C1 segment of cervical spinal cord (tissue), 14 donors: Measurements from ENCODE around the gene PRKAG1.

Experiments used
- DNase-seq, 14 donors: peaks; one replicate each; lab custom pipeline; 2025; lab: John Stamatoyannopoulos, UW

PRKAG1 gene

DNA sequence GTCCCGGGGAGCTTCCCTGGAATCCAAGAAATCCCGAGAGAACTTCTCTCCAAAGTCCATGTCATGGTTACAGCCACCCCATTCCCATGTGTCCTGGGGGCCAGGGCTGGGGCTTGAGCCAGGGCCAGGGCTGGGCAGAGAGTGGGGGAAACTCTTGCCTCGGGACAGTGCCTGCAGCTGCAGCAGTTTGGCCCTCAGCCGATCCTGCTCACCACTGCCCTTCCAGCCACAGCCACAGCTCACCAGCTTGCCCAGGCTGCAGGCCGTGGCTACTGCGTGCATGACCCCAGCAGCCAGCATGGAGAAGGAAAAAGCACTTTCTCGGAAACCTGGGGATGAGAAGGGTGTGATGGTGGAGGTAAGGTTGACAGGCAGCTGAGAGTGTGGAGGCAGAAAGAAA, 50.6 kb downstream of the PRKAG1 start:
- no peak for DNase-seq

DNA sequence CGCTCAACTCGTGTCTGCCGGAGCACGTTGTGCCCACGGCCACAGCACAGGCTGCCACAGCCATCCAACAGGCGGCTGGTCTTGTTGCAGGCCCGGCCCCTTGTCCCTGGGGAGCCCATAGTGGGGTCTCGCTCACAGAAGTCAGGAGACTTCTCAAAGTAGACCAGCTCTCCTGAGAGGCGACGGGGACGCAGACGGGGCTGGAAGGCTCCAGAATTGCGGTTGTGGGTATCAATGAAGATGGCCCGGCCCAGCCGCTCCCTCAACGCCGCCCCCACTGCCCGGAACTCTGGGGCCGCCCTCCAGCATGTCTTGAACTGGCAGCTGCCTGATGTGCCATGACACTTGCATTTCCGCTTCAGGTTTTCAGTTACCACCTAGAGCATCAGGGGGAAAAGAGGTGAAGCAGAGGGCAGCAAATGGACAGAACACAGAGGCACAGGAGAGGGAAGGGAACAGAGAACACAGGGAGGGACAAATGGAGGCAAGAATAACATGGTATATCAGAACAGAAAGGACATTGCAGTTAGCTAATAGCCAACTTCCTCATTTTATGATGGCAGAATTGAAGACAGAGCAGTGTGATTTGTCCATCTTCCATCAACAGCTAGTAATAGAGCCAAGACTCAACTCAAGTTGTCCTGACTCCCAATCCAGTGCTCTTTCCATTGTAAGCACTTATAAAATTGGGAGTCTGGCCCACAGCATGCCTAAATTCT, 52.2 kb downstream of the PRKAG1 start:
- no peak for DNase-seq

GRCh38 chr12:48965298-48965838, 53.2 kb downstream of the PRKAG1 start:
- DNase-seq, result no peak

DNA sequence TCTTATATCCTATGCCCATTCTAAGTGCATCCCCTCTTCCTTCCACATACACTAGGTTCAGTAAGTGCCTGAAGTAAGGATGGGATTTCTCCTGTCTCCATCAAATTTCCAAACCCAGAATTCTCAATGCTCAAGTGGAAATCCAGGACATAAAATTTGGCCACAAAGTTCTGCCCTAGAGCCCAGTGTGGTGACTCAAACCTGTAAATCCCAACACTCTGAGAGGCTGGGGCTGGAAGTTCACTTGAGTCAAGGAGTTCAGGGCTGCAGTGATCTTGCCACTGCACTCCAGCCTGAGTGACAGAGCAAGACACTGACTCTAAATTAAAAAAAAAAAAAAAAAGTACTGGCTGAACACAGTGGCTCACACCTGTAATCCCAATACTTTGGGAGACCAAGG, 56.8 kb downstream of the PRKAG1 start:
- no peak for DNase-seq

GRCh38 chr12:48961331-48961730, 57.2 kb downstream of the PRKAG1 start:
- DNase-seq, result no peak

GRCh38 chr12:48960834-48961233, 57.7 kb downstream of the PRKAG1 start:
- no peak for DNase-seq

GRCh38 chr12:48958049-48958388, 60.6 kb downstream of the PRKAG1 start:
- DNase-seq, result no peak

GRCh38 chr12:48957141-48958048, 61.2 kb downstream of the PRKAG1 start, which contains the start of gene ARF3:
ARF3 (minus strand) TSS chr12:48957487; CDS start chr12:48941095, 16,392 bp downstream.
- peak; percentile 16 to 87 (median 74) for DNase-seq

DNA sequence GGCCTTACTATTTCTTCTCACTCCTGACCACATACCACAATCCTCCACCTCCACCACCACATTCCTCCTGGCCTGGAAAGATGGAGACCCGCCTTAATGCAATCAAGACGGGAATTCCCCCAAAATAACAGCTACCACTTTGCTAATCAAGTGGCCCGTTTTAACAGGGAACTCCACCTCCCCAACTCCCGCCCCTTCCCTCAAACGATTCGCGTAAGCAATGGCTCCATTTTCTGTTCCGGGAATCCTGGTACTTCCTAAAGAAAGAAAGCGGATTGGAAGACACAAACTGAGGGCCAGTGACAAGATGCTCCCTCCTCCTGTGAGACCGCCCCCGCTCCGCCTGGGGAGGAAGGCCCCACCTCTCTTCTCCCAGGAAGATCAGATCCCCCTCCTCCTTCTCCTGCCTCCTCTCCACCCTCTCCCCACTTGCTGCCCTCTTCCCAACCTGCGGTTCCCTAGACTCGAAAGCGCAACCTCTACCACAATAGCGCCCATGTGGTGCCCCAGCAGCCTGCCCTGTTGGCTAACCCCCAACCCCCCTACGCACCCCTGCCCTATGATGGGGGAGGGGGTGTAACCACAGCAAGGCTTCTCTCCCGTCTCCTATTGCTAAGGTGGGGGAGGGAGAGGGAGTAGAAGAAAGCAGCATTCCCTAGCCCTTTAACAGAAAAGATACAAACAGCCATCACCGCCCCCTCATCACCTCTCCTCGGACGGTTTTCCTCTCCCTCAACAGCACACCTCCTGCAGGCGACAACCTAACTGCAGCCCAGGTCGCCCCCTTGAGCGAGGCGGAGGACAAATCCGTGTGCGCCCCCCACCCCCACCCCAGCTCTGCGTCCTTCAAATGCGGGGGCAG, 62.1 kb downstream of the PRKAG1 start:
- peak in 12 of 14 donors; percentile 25 to 85 (median 54) for DNase-seq

- no peak for DNase-seq
These were observed 63.6 kb downstream of the PRKAG1 start for GRCh38 chr12:48954841-48955501.

DNA sequence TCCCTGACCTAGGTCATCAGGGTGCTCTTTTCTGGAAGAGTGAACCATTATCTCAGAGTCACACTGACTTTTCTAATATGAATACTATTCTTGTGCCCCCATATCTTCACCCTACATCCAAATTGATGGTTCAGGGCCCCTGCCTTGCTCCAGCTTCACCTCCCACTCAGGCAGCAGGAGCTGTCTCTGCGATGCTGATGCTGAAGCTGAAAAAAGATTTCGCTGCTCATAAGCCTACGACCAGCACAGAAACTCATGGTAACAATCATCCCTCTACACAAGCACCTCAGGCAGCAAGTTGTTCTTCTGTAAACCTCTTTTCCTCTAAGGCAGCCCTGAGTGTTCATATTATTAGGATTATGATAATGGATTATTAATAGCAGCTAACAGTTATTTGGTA, 64.5 kb downstream of the PRKAG1 start:
- DNase-seq, result no peak

- no peak for DNase-seq
These were observed 65.9 kb downstream of the PRKAG1 start for GRCh38 chr12:48952691-48953090.
